Tibial nerve (tissue), 4 donors: ENCODE measurements around the gene FBXL7. TPM values are rescaled to one million over a fixed set of nuclear protein-coding genes. Genes with fewer than 3 reads are reported as not detected.

Source experiments
- DNase-seq, 2 donors: peaks; one replicate each; pipeline ENCODE4 v3.0.0-alpha.2; 2019; ENCODE audit warnings: low spot score in 2 of 2
- H3K27ac ChIP-seq, 4 donors: fragments of 200-600 bp; sonication (generic) in 3 of 4; one replicate each; pipeline ENCODE4 v1.5.1; 2017 to 2019; ENCODE audit warnings: mild to moderate bottlenecking in 1 of 4
- H3K27me3 ChIP-seq, 2 donors: fragments of 200-600 bp; sonication (generic) in 1 of 2; one replicate each; pipeline versions ENCODE4 v1.5.1 to v1.6.0; 2017 to 2019
- H3K36me3 ChIP-seq, 3 donors: fragments of 200-600 bp; sonication (generic); one replicate each; pipeline ENCODE4 v1.5.1; 2018 to 2019
- H3K4me1 ChIP-seq, 4 donors: fragments of 200-600 bp; sonication (generic) in 3 of 4; one replicate each; pipeline ENCODE4 v1.5.1; 2017 to 2019
- H3K4me3 ChIP-seq, 4 donors: fragments of 200-600 bp; sonication (generic) in 3 of 4; one replicate each; pipeline ENCODE4 v1.5.1; 2017 to 2019; ENCODE audit warnings: mild to moderate bottlenecking in 1 of 4, moderate library complexity in 1 of 4
- H3K9me3 ChIP-seq, 4 donors: fragments of 200-600 bp; sonication (generic) in 3 of 4; one replicate each; pipeline ENCODE4 v1.5.1; 2017 to 2019
- CTCF ChIP-seq, 5 experiments: fragments of 200-600 bp in 3 of 5; fragments of 450-650 bp in 2 of 5; sonication (generic) in 3 of 5; IDR thresholded peaks; one replicate each; pipeline ENCODE4 v1.5.1; 2016 to 2019; ENCODE audit warnings: antibody characterized with exemption in 5 of 5, mild to moderate bottlenecking in 3 of 5, moderate library complexity in 2 of 5
- EP300 ChIP-seq, 2 donors: sonication (generic); formaldehyde crosslinking; IDR thresholded peaks; one replicate each; pipeline ENCODE4 v1.6.1; 2017; ENCODE audit warnings: antibody characterized with exemption in 2 of 2, mild to moderate bottlenecking in 1 of 2
- POLR2A ChIP-seq, 2 donors: fragments of 450-650 bp; IDR thresholded peaks; one replicate each; pipeline ENCODE4 v1.6.1; 2017; ENCODE audit warnings: antibody characterized with exemption in 2 of 2, mild to moderate bottlenecking in 2 of 2, moderate library complexity in 2 of 2
- WGBS, 2 donors: methylation state at CpG; one replicate each; pipeline ENCODE4 v1.1.5; 2018; 5-methylcytosine and 5-hydroxymethylcytosine counted together
- total RNA-seq, 4 donors: library from RNA; depleted of rRNA; stranded (reverse); fragments of >200 nt; gene quantifications; one replicate each; pipeline ENCODE4 v1.1.0, GENCODE V29; 2016

Gene FBXL7
- total RNA-seq, 4 donors from 2014 or later: 33.6 to 54.5 (median 40.9) TPM

GRCh38 chr5:15938186-15938585 is 438.2 kb downstream of the FBXL7 start:
- Histone ChIP-seq H3K4me1 (peaks cover 0 to 4% (median 0%) of the 10 kb centered on the region in 4 donors), H3K36me3 (peaks cover 0 to 68% (median 0%) of the 10 kb centered on the region in 3 donors), H3K4me3 (no peak overlapping the region), H3K27me3 (no peaks in the 10 kb centered on the region), H3K27ac (no peak overlapping the region), H3K9me3 (peaks cover 0 to 4% (median 0%) of the 10 kb centered on the region in 4 donors)
- TF ChIP-seq EP300 (IDR thresholded peaks at IDR 0.05): no peak
- no peak for TF ChIP-seq POLR2A (IDR thresholded peaks at IDR 0.05)
- TF ChIP-seq CTCF (IDR thresholded peaks at IDR 0.05): no peak
- no peak for DNase-seq
- 83 to 85% methylated on average over 4 of the region's 4 CpGs for WGBS, 2 donors

- DNase-seq: no peak
- Histone ChIP-seq H3K4me3 (no peak overlapping the region), H3K9me3 (peaks cover 0 to 4% (median 0%) of the 10 kb centered on the region in 4 donors), H3K27ac (no peak overlapping the region), H3K4me1 (no peaks in the 10 kb centered on the region), H3K36me3 (peaks cover 0 to 68% (median 0%) of the 10 kb centered on the region in 3 donors), H3K27me3 (no peaks in the 10 kb centered on the region)
- no peak for TF ChIP-seq EP300 (IDR thresholded peaks at IDR 0.05)
- TF ChIP-seq CTCF (IDR thresholded peaks at IDR 0.05): no peak
- TF ChIP-seq POLR2A (IDR thresholded peaks at IDR 0.05): no peak
- WGBS, 2 donors: 89 to 95% methylated on average over 1 of the region's 1 CpG
These were observed 439.0 kb downstream of the FBXL7 start for GRCh38 chr5:15938961-15939360.

- H3K36me3 ChIP-seq: peaks cover 0 to 74% (median 0%) of the 10 kb centered on the region in 3 donors
- peaks cover 0 to 4% (median 0%) of the 10 kb centered on the region in 4 donors for H3K9me3 ChIP-seq
- no peaks in the 10 kb centered on the region for H3K27me3 ChIP-seq
- no peak overlapping the region for H3K27ac ChIP-seq
- whole genome bisulfite sequencing, 2 donors: 89% methylated on average over 3 of the region's 3 CpGs
- H3K4me1 ChIP-seq: no peaks in the 10 kb centered on the region
- TF ChIP-seq POLR2A (IDR thresholded peaks at IDR 0.05) (no peak), CTCF (IDR thresholded peaks at IDR 0.05) (no peak), EP300 (IDR thresholded peaks at IDR 0.05) (no peak)
- no peak overlapping the region for H3K4me3 ChIP-seq
- no peak for DNase-seq
These were observed 440.9 kb downstream of the FBXL7 start for GRCh38 chr5:15940905-15941304.

GRCh38 chr5:15943487-15943886 is 443.5 kb downstream of the FBXL7 start:
- Histone ChIP-seq H3K4me1 (peaks cover 0 to 4% (median 0%) of the 10 kb centered on the region in 4 donors), H3K9me3 (no peaks in the 10 kb centered on the region), H3K27ac (no peak overlapping the region), H3K27me3 (no peaks in the 10 kb centered on the region), H3K4me3 (no peak overlapping the region), H3K36me3 (peaks cover 0 to 51% (median 0%) of the 10 kb centered on the region in 3 donors)
- WGBS, 2 donors: 52 to 66% methylated on average over 2 of the region's 2 CpGs
- TF ChIP-seq EP300 (IDR thresholded peaks at IDR 0.05) (no peak), POLR2A (IDR thresholded peaks at IDR 0.05) (no peak), CTCF (IDR thresholded peaks at IDR 0.05) (no peak)
- DNase-seq: no peak

- peaks cover 0 to 53% (median 0%) of the 10 kb centered on the region in 3 donors for H3K36me3 ChIP-seq
- DNase-seq: no peak
- no peak overlapping the region for H3K27ac ChIP-seq
- no peak for TF ChIP-seq CTCF (IDR thresholded peaks at IDR 0.05)
- TF ChIP-seq POLR2A (IDR thresholded peaks at IDR 0.05): no peak
- H3K4me1 ChIP-seq: peaks cover 0 to 4% (median 0%) of the 10 kb centered on the region in 4 donors
- 95 to 97% methylated on average over 3 of the region's 3 CpGs for WGBS, 2 donors
- H3K9me3 ChIP-seq: no peaks in the 10 kb centered on the region
- no peaks in the 10 kb centered on the region for H3K27me3 ChIP-seq
- H3K4me3 ChIP-seq: no peak overlapping the region
These were observed 446.0 kb downstream of the FBXL7 start for GRCh38 chr5:15946026-15946425.
